ENCODE results near the gene ACSF2.

ACSF2 gene

DNA sequence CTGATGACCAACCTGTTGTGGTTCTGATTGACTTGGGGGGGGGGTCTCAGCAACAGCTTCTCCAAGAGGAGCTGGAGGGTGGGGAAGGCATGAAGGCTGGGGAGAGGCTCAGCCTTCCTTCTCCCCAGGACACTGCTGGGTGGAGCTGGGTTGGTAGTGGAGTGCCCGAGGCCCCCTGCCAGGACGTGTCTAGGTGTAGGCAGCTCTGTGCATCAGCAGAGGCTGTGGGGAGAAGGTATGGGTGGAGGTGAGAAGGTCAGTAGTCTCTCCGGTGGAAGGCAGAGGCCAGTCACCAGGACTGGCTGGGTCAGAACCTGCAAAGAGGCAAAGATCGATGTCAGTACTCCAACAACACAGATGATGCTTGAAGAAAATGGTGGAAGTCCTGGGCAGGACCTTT, 38.7 kb downstream of the ACSF2 start:
- TF ChIP-seq SPI1 (IDR thresholded peaks at IDR 0.05; ENCODE audit: borderline replicate concordance, low read depth): no peak
- TF ChIP-seq POLR2AphosphoS5 (IDR thresholded peaks at IDR 0.05; ENCODE audit: low read depth): no peak
- no peak for TF ChIP-seq GABPA (IDR thresholded peaks at IDR 0.05; ENCODE audit: low read depth)
- TF ChIP-seq, protein P1, sequence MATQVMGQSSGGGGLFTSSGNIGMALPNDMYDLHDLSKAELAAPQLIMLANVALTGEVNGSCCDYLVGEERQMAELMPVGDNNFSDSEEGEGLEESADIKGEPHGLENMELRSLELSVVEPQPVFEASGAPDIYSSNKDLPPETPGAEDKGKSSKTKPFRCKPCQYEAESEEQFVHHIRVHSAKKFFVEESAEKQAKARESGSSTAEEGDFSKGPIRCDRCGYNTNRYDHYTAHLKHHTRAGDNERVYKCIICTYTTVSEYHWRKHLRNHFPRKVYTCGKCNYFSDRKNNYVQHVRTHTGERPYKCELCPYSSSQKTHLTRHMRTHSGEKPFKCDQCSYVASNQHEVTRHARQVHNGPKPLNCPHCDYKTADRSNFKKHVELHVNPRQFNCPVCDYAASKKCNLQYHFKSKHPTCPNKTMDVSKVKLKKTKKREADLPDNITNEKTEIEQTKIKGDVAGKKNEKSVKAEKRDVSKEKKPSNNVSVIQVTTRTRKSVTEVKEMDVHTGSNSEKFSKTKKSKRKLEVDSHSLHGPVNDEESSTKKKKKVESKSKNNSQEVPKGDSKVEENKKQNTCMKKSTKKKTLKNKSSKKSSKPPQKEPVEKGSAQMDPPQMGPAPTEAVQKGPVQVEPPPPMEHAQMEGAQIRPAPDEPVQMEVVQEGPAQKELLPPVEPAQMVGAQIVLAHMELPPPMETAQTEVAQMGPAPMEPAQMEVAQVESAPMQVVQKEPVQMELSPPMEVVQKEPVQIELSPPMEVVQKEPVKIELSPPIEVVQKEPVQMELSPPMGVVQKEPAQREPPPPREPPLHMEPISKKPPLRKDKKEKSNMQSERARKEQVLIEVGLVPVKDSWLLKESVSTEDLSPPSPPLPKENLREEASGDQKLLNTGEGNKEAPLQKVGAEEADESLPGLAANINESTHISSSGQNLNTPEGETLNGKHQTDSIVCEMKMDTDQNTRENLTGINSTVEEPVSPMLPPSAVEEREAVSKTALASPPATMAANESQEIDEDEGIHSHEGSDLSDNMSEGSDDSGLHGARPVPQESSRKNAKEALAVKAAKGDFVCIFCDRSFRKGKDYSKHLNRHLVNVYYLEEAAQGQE (IDR thresholded peaks at IDR 0.05; ENCODE audit: insufficient replicate concordance, low read depth): no peak
- TF ChIP-seq, protein P2, sequence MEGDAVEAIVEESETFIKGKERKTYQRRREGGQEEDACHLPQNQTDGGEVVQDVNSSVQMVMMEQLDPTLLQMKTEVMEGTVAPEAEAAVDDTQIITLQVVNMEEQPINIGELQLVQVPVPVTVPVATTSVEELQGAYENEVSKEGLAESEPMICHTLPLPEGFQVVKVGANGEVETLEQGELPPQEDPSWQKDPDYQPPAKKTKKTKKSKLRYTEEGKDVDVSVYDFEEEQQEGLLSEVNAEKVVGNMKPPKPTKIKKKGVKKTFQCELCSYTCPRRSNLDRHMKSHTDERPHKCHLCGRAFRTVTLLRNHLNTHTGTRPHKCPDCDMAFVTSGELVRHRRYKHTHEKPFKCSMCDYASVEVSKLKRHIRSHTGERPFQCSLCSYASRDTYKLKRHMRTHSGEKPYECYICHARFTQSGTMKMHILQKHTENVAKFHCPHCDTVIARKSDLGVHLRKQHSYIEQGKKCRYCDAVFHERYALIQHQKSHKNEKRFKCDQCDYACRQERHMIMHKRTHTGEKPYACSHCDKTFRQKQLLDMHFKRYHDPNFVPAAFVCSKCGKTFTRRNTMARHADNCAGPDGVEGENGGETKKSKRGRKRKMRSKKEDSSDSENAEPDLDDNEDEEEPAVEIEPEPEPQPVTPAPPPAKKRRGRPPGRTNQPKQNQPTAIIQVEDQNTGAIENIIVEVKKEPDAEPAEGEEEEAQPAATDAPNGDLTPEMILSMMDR (IDR thresholded peaks at IDR 0.05; ENCODE audit: insufficient read depth, low read length): no peak

DNA sequence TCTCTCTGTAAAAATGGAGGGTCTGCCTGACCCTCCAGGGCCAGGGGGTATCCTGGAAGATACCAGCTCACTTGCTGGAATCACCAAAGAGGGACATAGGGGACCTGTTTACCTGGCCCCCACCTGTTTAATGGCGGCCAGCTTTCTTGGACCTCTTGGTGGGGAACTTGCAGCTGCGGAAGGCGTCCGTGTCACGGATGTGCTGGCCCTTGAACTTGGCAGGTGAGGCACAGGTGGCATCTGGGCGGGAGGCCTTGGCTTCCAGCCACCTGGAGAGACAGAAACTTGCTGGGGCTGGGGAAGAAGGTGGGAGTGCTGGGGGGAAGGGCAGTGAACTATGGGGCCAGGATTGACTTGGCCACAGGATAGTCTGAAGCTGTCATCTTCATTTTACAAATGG, 39.2 kb downstream of the ACSF2 start:
- no peak for DNase-seq (ENCODE audit: low read depth in 1 of 2, low spot score in 1 of 2)
- H3K4me3 ChIP-seq (replicated peaks; ENCODE audit: insufficient read depth, low read length): no peak overlapping the region
- peaks cover 23% of the 10 kb centered on the region for H3K27me3 ChIP-seq (ENCODE audit: insufficient read depth, poor library complexity, severe bottlenecking)
- H3K27ac ChIP-seq (replicated peaks): no peak overlapping the region
- TF ChIP-seq GABPA (IDR thresholded peaks at IDR 0.05; ENCODE audit: low read depth) (no peak), SPI1 (IDR thresholded peaks at IDR 0.05; ENCODE audit: borderline replicate concordance, low read depth) (no peak), POLR2AphosphoS5 (IDR thresholded peaks at IDR 0.05; ENCODE audit: low read depth) (no peak)
- TF ChIP-seq, protein P2 (IDR thresholded peaks at IDR 0.05; ENCODE audit: insufficient read depth, low read length): no peak
- TF ChIP-seq, protein P1 (IDR thresholded peaks at IDR 0.05; ENCODE audit: insufficient replicate concordance, low read depth): no peak

More for the DNA sequence above, 38.7 kb downstream of the ACSF2 start:
- no peak overlapping the region for H3K4me3 ChIP-seq (replicated peaks; ENCODE audit: insufficient read depth, low read length)
- DNase-seq (ENCODE audit: low read depth in 1 of 2, low spot score in 1 of 2): no peak
- H3K27me3 ChIP-seq (ENCODE audit: insufficient read depth, poor library complexity, severe bottlenecking): peaks cover 22% of the 10 kb centered on the region
- H3K27ac ChIP-seq (replicated peaks): no peak overlapping the region

DNA sequence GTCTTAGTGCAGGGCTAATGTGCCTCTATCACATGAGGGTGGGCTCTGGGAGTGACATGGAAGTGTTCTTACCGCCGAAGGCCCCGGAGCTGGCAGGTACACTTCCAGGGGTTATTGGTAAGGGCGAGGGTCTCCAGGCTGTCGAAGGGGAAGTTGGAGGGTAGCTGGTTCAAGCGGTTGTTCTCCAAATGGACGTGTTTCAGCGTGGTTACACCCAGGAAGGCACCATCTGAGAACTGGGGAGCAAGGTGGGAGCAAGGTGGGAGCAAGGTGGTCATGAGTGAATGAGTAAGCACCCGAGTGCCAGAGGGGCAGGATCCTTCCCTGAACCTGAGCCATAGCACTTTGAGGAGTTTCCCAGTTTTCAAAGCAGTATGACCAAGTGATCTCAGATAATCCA, 39.6 kb downstream of the ACSF2 start:
- Histone ChIP-seq H3K4me3 (replicated peaks; ENCODE audit: insufficient read depth, low read length) (no peak overlapping the region), H3K27ac (replicated peaks) (no peak overlapping the region), H3K27me3 (ENCODE audit: insufficient read depth, poor library complexity, severe bottlenecking) (peaks cover 23% of the 10 kb centered on the region)
- no peak for DNase-seq (ENCODE audit: low read depth in 1 of 2, low spot score in 1 of 2)
- TF ChIP-seq, protein P2 (IDR thresholded peaks at IDR 0.05; ENCODE audit: insufficient read depth, low read length): no peak
- TF ChIP-seq SPI1 (IDR thresholded peaks at IDR 0.05; ENCODE audit: borderline replicate concordance, low read depth) (no peak), GABPA (IDR thresholded peaks at IDR 0.05; ENCODE audit: low read depth) (no peak), POLR2AphosphoS5 (IDR thresholded peaks at IDR 0.05; ENCODE audit: low read depth) (no peak)
- TF ChIP-seq, protein P1 (IDR thresholded peaks at IDR 0.05; ENCODE audit: insufficient replicate concordance, low read depth): no peak
